ENCODE data around the gene CALY. TPM values are rescaled to one million over a fixed set of nuclear protein-coding genes. Genes with fewer than 3 reads are reported as not detected.

The CALY gene
- total RNA-seq (2021; ENCODE audit: unreplicated experiment) (1.9 TPM), Bru-seq, nascent RNA (percentile 14 among the genes with signal in this experiment), BruChase-seq, experiment 1, labeled RNA remaining after a 2-hour chase (percentile 20 among the genes with signal in this experiment), BruChase-seq, experiment 2, labeled RNA remaining after a 6-hour chase (percentile 20 among the genes with signal in this experiment)
- polyA plus RNA-seq (2012; ENCODE audit: insufficient read length): 8.0 TPM
- long read RNA-seq: 0 reads

- H3K4me1 ChIP-seq (ENCODE audit: control insufficient read depth, insufficient read depth, low read length): no peaks in the 10 kb centered on the region
- peak; percentile 47 for ATAC-seq
- peaks cover 16% of the 10 kb centered on the region for H3K27me3 ChIP-seq (ENCODE audit: control insufficient read depth, insufficient read depth, low read length)
- H3K9me3 ChIP-seq (ENCODE audit: control insufficient read depth, insufficient read depth, low read depth, low read length): no peaks in the 10 kb centered on the region
- BruUV-seq (replicated peaks): no TSS peak
- H3K4me3 ChIP-seq (ENCODE audit: low read depth in 2 of 2, low read length in 2 of 2): peak within 1 kb of the TSS in 1 of 2 experiments; percentile 65; a peak in 3 of 4 replicates
- no peak for DNase-seq (ENCODE audit: low read depth, low spot score)
- TF ChIP-seq TCF7L2 (IDR thresholded peaks at IDR 0.05; ENCODE audit: low read depth, low read length): no peak
- TF ChIP-seq CTCF (IDR thresholded peaks at IDR 0.05): no peak
- no peak for TF ChIP-seq REST (IDR thresholded peaks at IDR 0.05; ENCODE audit: insufficient read depth in 1 of 2, low read depth in 2 of 2, low read length in 1 of 2)
- no peak for TF ChIP-seq SIN3A (IDR thresholded peaks at IDR 0.05; ENCODE audit: borderline replicate concordance, insufficient read depth, low read depth, low read length)
- TF ChIP-seq POLR2AphosphoS5 (IDR thresholded peaks at IDR 0.05; ENCODE audit: low read depth, low read length): no peak
- in situ Hi-C loops (cut with HindIII; ENCODE audit: low pct_unique_long_range_greater_than_20kb, low sequenced_read_pairs): no loop called here
- intact Hi-C loops (cut with micrococcal nuclease; ENCODE audit: unreplicated experiment): no loop called here
- no peaks in the 10 kb centered on the region for H3K36me3 ChIP-seq (ENCODE audit: control insufficient read depth, insufficient read depth, low read length)
- ChIA-PET POLR2A (no interaction called here), CTCF (interaction anchor here (0.6 to 0.7 kb wide), 2 partner anchors 12 to 20 kb away, joined by 3 to 5 read pairs; no protein-coding TSS in a partner anchor)
- no peak within 1 kb of the TSS for H3K27ac ChIP-seq (ENCODE audit: low read length)
Observed at GRCh38 chr10:133336577-133337369, at the start of gene CALY. CALY (minus strand) TSS chr10:133336896; CDS start chr10:133328989, 7,907 bp downstream.

GRCh38 chr10:133385214-133385613, 48.5 kb upstream of the CALY start:
- intact Hi-C loops (cut with micrococcal nuclease; ENCODE audit: unreplicated experiment) (no loop called here), in situ Hi-C loops (cut with HindIII; ENCODE audit: low pct_unique_long_range_greater_than_20kb, low sequenced_read_pairs) (no loop called here)
- Histone ChIP-seq H3K27me3 (ENCODE audit: control insufficient read depth, insufficient read depth, low read length) (no peaks in the 10 kb centered on the region), H3K36me3 (ENCODE audit: control insufficient read depth, insufficient read depth, low read length) (no peaks in the 10 kb centered on the region), H3K4me3 (ENCODE audit: low read depth in 2 of 2, low read length in 2 of 2) (no peak overlapping the region), H3K9me3 (ENCODE audit: control insufficient read depth, insufficient read depth, low read depth, low read length) (no peaks in the 10 kb centered on the region), H3K4me1 (ENCODE audit: control insufficient read depth, insufficient read depth, low read length) (no peaks in the 10 kb centered on the region), H3K27ac (ENCODE audit: low read length) (no peak overlapping the region)
- no TSS peak for BruUV-seq (replicated peaks)
- no peak for ATAC-seq
- POLR2A ChIA-PET: no interaction called here
- TF ChIP-seq POLR2AphosphoS5 (IDR thresholded peaks at IDR 0.05; ENCODE audit: low read depth, low read length): no peak
- TF ChIP-seq SIN3A (IDR thresholded peaks at IDR 0.05; ENCODE audit: borderline replicate concordance, insufficient read depth, low read depth, low read length): no peak
- no peak for TF ChIP-seq TCF7L2 (IDR thresholded peaks at IDR 0.05; ENCODE audit: low read depth, low read length)
- no peak for TF ChIP-seq CTCF (IDR thresholded peaks at IDR 0.05)
- TF ChIP-seq REST (IDR thresholded peaks at IDR 0.05; ENCODE audit: insufficient read depth in 1 of 2, low read depth in 2 of 2, low read length in 1 of 2): no peak
- DNase-seq (ENCODE audit: low read depth, low spot score): no peak
- CTCF ChIA-PET: no interaction called here
